Stimulated activated CD8-positive, alpha-beta memory T cell treated with anti-CD3 and anti-CD28 coated beads, Interleukin-2, amount 100 ng/mL, for 48 hours (primary cell): Measurements from ENCODE around the gene F9.

ENCODE experiments used
- DNase-seq, 2 donors: peaks; one replicate each; pipeline ENCODE4 v3.0.0-alpha.2; 2020; ENCODE audit warnings: low read depth in 2 of 2

F9 gene

DNA sequence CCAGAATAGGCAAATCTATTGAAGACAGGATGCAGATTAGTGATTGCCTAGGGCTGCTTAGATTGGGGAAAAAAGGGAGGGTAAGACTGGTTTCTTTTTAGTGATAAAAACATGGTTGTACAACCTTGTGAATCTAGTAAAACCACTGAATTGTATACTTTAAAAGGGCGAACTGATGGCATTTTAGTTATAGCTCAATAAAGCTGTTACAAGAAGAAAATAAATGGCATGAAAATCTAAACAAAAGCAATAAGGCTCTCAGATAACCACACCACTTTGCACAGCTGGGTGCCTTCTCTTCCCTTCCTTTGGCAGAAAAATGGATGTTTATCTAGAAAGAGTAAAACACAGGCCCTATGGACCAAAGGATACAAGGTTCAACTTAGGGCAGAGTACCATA is 69.6 kb downstream of the F9 start:
- DNase-seq: no peak
